Measurements from ENCODE around the gene B4GALNT2.

B4GALNT2 gene

DNA sequence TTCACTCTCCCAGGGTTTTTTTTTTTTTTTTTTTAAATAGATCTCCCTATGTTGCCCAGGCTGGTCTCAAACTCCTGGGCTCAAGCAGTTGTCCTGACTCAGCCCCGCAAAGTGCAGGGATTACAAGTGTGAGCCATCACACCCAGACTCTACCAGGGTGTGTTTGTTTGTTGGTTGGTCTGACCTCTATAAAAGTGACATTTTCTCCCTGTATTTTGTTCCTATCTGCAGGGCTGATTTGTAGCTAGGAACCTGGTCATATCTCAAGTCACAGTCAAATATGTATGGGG is 46.3 kb upstream of the B4GALNT2 start:
- no peak overlapping the region for H3K4me2 ChIP-seq (ENCODE audit: low read depth, low read length, poor library complexity, severe bottlenecking)
- no peaks in the 10 kb centered on the region for H3F3A ChIP-seq (ENCODE audit: low read depth)
- no peaks in the 10 kb centered on the region for H3K36me3 ChIP-seq (ENCODE audit: insufficient read depth, low read length)
- H3K9ac ChIP-seq (ENCODE audit: low read depth, low read length, poor library complexity, severe bottlenecking): no peak overlapping the region
- H3K79me2 ChIP-seq (ENCODE audit: insufficient read depth, low read length): no peaks in the 10 kb centered on the region
- no peak overlapping the region for H3K4me3 ChIP-seq (ENCODE audit: low read length, poor library complexity, severe bottlenecking)
- H2AFZ ChIP-seq (ENCODE audit: low read length): 0 out of 2 replicates have a peak overlapping the region, but pooled peaks have one; percentile 50
- H4K20me1 ChIP-seq (ENCODE audit: insufficient read depth, low read length, poor library complexity, severe bottlenecking): no peaks in the 10 kb centered on the region
- no peaks in the 10 kb centered on the region for H3K4me1 ChIP-seq (ENCODE audit: insufficient read depth, low read length, poor library complexity, severe bottlenecking)
- H3K9me3 ChIP-seq (ENCODE audit: insufficient read depth, low read depth, low read length): no peaks in the 10 kb centered on the region
- TF ChIP-seq, protein P1, sequence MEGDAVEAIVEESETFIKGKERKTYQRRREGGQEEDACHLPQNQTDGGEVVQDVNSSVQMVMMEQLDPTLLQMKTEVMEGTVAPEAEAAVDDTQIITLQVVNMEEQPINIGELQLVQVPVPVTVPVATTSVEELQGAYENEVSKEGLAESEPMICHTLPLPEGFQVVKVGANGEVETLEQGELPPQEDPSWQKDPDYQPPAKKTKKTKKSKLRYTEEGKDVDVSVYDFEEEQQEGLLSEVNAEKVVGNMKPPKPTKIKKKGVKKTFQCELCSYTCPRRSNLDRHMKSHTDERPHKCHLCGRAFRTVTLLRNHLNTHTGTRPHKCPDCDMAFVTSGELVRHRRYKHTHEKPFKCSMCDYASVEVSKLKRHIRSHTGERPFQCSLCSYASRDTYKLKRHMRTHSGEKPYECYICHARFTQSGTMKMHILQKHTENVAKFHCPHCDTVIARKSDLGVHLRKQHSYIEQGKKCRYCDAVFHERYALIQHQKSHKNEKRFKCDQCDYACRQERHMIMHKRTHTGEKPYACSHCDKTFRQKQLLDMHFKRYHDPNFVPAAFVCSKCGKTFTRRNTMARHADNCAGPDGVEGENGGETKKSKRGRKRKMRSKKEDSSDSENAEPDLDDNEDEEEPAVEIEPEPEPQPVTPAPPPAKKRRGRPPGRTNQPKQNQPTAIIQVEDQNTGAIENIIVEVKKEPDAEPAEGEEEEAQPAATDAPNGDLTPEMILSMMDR (conservative IDR thresholded peaks at IDR 0.05; ENCODE audit: low read length): no peak
- TF ChIP-seq EZH2phosphoT487 (IDR thresholded peaks at IDR 0.05; ENCODE audit: borderline replicate concordance): no peak
- no peaks in the 10 kb centered on the region for H3K9me2 ChIP-seq (replicated peaks; ENCODE audit: low read depth, low read length)
- no peaks in the 10 kb centered on the region for H3K27me3 ChIP-seq (ENCODE audit: insufficient read depth, low read length, poor library complexity, severe bottlenecking)

DNA sequence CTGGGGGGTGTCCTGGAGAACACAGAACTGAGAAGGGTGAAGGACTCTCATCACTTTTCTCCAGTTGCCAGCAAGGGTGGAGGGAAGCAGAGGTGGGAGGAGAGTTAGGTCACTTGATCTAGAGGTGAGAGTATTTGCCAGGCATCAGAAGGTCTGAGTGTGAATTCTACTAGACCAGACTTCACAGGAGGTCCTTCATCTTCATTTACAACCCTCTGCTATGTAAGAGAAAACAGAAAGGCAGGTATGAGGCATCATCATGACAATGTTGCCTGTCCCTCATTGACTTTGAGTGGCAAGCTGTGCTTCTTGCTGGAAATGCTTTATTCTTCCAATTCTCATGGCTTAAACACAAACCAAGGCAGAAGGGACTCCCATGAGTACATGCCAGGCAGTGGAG is 45.9 kb upstream of the B4GALNT2 start:
- Histone ChIP-seq H3K27me3 (ENCODE audit: insufficient read depth, low read length, poor library complexity, severe bottlenecking) (no peaks in the 10 kb centered on the region), H3K9ac (ENCODE audit: low read depth, low read length, poor library complexity, severe bottlenecking) (no peak overlapping the region), H3F3A (ENCODE audit: low read depth) (no peaks in the 10 kb centered on the region), H3K9me2 (replicated peaks; ENCODE audit: low read depth, low read length) (no peaks in the 10 kb centered on the region), H4K20me1 (ENCODE audit: insufficient read depth, low read length, poor library complexity, severe bottlenecking) (no peaks in the 10 kb centered on the region), H3K4me3 (ENCODE audit: low read length, poor library complexity, severe bottlenecking) (no peak overlapping the region), H3K4me2 (ENCODE audit: low read depth, low read length, poor library complexity, severe bottlenecking) (no peak overlapping the region), H3K79me2 (ENCODE audit: insufficient read depth, low read length) (no peaks in the 10 kb centered on the region), H3K4me1 (ENCODE audit: insufficient read depth, low read length, poor library complexity, severe bottlenecking) (no peaks in the 10 kb centered on the region), H2AFZ (ENCODE audit: low read length) (0 out of 2 replicates have a peak overlapping the region, but pooled peaks have one; percentile 50), H3K9me3 (ENCODE audit: insufficient read depth, low read depth, low read length) (no peaks in the 10 kb centered on the region), H3K36me3 (ENCODE audit: insufficient read depth, low read length) (no peaks in the 10 kb centered on the region)
- TF ChIP-seq, protein P1 (conservative IDR thresholded peaks at IDR 0.05; ENCODE audit: low read length): no peak
- TF ChIP-seq EZH2phosphoT487 (IDR thresholded peaks at IDR 0.05; ENCODE audit: borderline replicate concordance): no peak

DNA sequence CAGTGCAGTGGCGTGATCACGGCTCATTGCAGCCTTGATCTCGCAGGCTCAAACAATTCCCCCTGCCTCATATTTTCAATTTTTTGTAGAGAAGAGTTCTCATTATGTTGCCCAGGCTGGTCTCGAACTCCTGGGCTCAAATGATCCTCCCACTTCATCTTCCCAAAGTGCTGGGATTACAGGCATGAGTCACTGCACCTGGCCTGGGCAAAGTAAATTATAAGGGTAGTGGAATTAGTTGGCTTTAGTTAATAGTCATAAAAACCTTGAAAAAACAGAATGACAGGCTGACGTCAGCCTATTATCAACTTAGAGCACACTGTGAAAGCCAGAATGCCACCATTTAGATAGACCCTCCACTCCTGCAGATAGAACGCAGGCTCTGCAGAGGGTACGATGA is 43.5 kb upstream of the B4GALNT2 start:
- no peaks in the 10 kb centered on the region for H4K20me1 ChIP-seq (ENCODE audit: insufficient read depth, low read length, poor library complexity, severe bottlenecking)
- TF ChIP-seq EZH2phosphoT487 (IDR thresholded peaks at IDR 0.05; ENCODE audit: borderline replicate concordance): no peak
- TF ChIP-seq, protein P1 (conservative IDR thresholded peaks at IDR 0.05; ENCODE audit: low read length): no peak
- H3K27me3 ChIP-seq (ENCODE audit: insufficient read depth, low read length, poor library complexity, severe bottlenecking): no peaks in the 10 kb centered on the region
- no peaks in the 10 kb centered on the region for H3K9me3 ChIP-seq (ENCODE audit: insufficient read depth, low read depth, low read length)
- no peak overlapping the region for H3K4me2 ChIP-seq (ENCODE audit: low read depth, low read length, poor library complexity, severe bottlenecking)
- H3K9ac ChIP-seq (ENCODE audit: low read depth, low read length, poor library complexity, severe bottlenecking): no peak overlapping the region
- H3F3A ChIP-seq (ENCODE audit: low read depth): no peaks in the 10 kb centered on the region
- H3K36me3 ChIP-seq (ENCODE audit: insufficient read depth, low read length): no peaks in the 10 kb centered on the region
- no peak overlapping the region for H2AFZ ChIP-seq (ENCODE audit: low read length)
- no peak overlapping the region for H3K4me3 ChIP-seq (ENCODE audit: low read length, poor library complexity, severe bottlenecking)
- H3K4me1 ChIP-seq (ENCODE audit: insufficient read depth, low read length, poor library complexity, severe bottlenecking): no peaks in the 10 kb centered on the region
- no peaks in the 10 kb centered on the region for H3K79me2 ChIP-seq (ENCODE audit: insufficient read depth, low read length)
- no peaks in the 10 kb centered on the region for H3K9me2 ChIP-seq (replicated peaks; ENCODE audit: low read depth, low read length)
